Thoracic aorta (tissue), 2 donors: ENCODE measurements around the gene SNX8. TPM values are rescaled to one million over a fixed set of nuclear protein-coding genes. Genes with fewer than 3 reads are reported as not detected.

Experiments
- ATAC-seq: fragments of 150-250 bp; one replicate; pipeline ENCODE4 v1.8.0; 2017; ENCODE audit warnings: low read depth; ENCODE audit not compliant: insufficient number of reproducible peaks, low FRiP score
- DNase-seq: peaks from one replicate; pipeline ENCODE4 v3.0.0-alpha.2; 2020; ENCODE audit warnings: low spot score
- H3K27ac ChIP-seq, 2 donors: fragments of 200-600 bp; sonication (generic); 1 replicate in 1 of 2; 2 replicates in 1 of 2; pipeline ENCODE4 v1.5.1; 2016; ENCODE audit warnings: mild to moderate bottlenecking in 2 of 2, moderate library complexity in 2 of 2
- H3K27me3 ChIP-seq: fragments of 200-600 bp; sonication (generic); replicated peaks from 2 replicates; pipeline ENCODE4 v1.6.0; 2016; ENCODE audit warnings: mild to moderate bottlenecking; ENCODE audit not compliant: insufficient read depth
- H3K36me3 ChIP-seq: fragments of 200-600 bp; sonication (generic); one replicate; pipeline ENCODE4 v1.5.1; 2016
- H3K4me1 ChIP-seq, 2 donors: fragments of 200-600 bp; sonication (generic); 1 replicate in 1 of 2; 2 replicates in 1 of 2; pipeline versions ENCODE4 v1.5.1 to v1.6.0; 2016; ENCODE audit warnings: low read depth in 2 of 2, mild to moderate bottlenecking in 1 of 2; ENCODE audit not compliant: control insufficient read depth in 1 of 2
- H3K4me3 ChIP-seq: fragments of 200-600 bp; sonication (generic); 2 replicates; pipeline ENCODE4 v1.5.1; 2016; ENCODE audit warnings: mild to moderate bottlenecking
- H3K9me3 ChIP-seq: fragments of 200-600 bp; sonication (generic); 2 replicates; pipeline ENCODE4 v1.5.1; 2016
- total RNA-seq, 2 donors: library from RNA; depleted of rRNA; stranded (reverse); fragments of >200 nt; gene quantifications; one replicate each; pipeline versions ENCODE4 v1.1.0 to v1.2.3, GENCODE V29; 2016
- TF ChIP-seq, protein P1 (sequence below): fragments of 200-600 bp; sonication (generic); IDR thresholded peaks from one replicate; pipeline ENCODE4 v1.5.1; 2019; ENCODE audit warnings: antibody characterized with exemption

The SNX8 gene
- total RNA-seq, 2 donors from 2014 or later = 6.5 to 29.6 TPM

DNA sequence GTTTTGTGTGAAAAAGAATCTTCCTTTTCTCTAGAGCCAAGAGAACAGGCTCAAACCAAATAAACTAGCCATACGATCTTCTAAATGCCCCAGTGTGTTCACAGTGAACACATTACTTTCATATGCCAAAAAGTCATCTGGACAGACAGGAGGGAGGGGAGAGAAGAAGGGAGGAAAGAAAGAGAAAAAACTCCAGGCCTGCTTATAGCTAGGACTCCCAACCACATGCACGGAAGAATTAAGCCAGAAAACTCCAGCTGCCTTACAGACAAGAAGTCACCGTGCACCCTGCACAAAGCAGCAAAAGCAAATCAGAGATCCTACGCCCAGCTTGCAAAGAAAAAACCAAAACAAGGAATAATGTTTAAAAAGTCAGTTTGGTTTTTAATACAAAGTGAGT lies 34.3 kb downstream of the SNX8 start:
- peaks cover 6% of the 10 kb centered on the region for H3K36me3 ChIP-seq
- H3K27me3 ChIP-seq = no peaks in the 10 kb centered on the region
- no peak for DNase-seq
- H3K4me3 ChIP-seq = no peak overlapping the region
- TF ChIP-seq, protein P1, sequence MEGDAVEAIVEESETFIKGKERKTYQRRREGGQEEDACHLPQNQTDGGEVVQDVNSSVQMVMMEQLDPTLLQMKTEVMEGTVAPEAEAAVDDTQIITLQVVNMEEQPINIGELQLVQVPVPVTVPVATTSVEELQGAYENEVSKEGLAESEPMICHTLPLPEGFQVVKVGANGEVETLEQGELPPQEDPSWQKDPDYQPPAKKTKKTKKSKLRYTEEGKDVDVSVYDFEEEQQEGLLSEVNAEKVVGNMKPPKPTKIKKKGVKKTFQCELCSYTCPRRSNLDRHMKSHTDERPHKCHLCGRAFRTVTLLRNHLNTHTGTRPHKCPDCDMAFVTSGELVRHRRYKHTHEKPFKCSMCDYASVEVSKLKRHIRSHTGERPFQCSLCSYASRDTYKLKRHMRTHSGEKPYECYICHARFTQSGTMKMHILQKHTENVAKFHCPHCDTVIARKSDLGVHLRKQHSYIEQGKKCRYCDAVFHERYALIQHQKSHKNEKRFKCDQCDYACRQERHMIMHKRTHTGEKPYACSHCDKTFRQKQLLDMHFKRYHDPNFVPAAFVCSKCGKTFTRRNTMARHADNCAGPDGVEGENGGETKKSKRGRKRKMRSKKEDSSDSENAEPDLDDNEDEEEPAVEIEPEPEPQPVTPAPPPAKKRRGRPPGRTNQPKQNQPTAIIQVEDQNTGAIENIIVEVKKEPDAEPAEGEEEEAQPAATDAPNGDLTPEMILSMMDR = no peak
- H3K9me3 ChIP-seq = no peaks in the 10 kb centered on the region
- no peak overlapping the region for H3K27ac ChIP-seq
- ATAC-seq = no peak
- H3K4me1 ChIP-seq = no peaks in the 10 kb centered on the region

DNA sequence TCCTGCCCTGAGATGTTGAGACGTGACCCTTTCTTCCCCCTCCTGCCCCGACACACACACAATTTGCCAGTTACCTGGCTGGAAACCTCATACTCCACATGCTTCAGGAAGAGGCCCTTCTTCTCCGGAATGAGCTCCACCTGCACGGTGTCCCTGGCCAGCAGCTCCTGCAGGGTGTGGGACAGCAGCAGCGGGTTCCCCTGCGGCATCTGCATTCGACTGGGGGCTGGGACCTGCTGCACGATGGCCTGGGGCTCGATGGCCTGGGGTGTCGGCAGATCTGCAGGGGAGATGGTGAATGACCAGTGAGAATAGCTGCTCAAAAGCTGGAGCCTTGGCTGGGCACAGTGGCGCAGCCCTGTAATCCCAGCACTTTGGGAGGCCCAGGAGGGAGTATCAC lies 36.2 kb downstream of the SNX8 start:
- no peaks in the 10 kb centered on the region for H3K9me3 ChIP-seq
- TF ChIP-seq, protein P1 = no peak
- H3K27ac ChIP-seq = no peak overlapping the region

DNA sequence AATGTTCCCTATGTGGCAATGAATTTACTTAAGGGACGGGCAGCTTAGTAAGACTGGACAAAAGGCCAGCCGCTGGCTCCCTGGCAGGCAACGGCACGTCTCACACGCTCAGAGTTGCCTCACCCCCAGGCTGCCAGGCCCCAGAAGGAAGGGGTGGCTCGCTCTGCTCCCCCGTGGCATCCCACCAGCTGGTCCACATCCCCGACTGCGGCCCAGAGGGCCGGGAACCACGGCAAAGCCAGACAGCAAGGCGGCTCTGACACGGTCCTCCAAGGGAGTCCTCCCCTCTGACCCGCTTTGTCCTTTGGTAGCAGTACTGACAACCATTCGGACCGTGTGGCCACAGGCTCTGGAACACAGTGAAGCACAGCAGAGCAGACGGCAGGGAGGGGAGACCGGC lies 38.1 kb downstream of the SNX8 start:
- Histone ChIP-seq H3K4me1 (no peaks in the 10 kb centered on the region), H3K27me3 (no peaks in the 10 kb centered on the region), H3K9me3 (no peaks in the 10 kb centered on the region), H3K27ac (no peak overlapping the region), H3K4me3 (no peak overlapping the region), H3K36me3 (peaks cover 12% of the 10 kb centered on the region)
- ATAC-seq = no peak
- TF ChIP-seq, protein P1 = no peak
- DNase-seq = no peak

More for the DNA sequence above, 36.2 kb downstream of the SNX8 start:
- H3K36me3 ChIP-seq = peaks cover 6% of the 10 kb centered on the region
- DNase-seq (no peak), ATAC-seq (no peak)
- no peaks in the 10 kb centered on the region for H3K27me3 ChIP-seq
- H3K4me3 ChIP-seq = no peak overlapping the region
- no peaks in the 10 kb centered on the region for H3K4me1 ChIP-seq

DNA sequence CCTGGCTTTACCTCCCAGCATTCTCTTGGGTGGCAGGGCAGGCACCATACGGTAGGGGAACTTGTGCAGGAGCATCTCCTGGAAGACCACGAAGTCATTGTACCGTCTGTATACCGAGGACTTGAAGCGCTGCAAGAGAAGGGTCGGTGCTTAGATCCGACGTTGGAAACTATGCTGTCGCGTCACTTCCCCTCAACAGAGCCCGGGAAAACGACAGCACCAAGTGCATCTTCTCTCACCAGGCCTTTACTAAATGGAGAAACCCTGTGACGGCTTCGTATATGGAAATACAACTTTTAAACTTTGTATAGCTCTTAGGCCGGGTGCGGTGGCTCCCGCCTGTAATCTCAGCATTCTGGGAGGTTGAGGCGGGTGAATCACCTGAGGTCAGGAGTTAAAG lies 39.1 kb downstream of the SNX8 start:
- H3K27me3 ChIP-seq = no peaks in the 10 kb centered on the region
- ATAC-seq = no peak
- no peak overlapping the region for H3K27ac ChIP-seq
- no peaks in the 10 kb centered on the region for H3K9me3 ChIP-seq
- H3K4me3 ChIP-seq = no peak overlapping the region
- peaks cover 15% of the 10 kb centered on the region for H3K36me3 ChIP-seq
- H3K4me1 ChIP-seq = no peaks in the 10 kb centered on the region
- DNase-seq = no peak
- TF ChIP-seq, protein P1 = no peak

DNA sequence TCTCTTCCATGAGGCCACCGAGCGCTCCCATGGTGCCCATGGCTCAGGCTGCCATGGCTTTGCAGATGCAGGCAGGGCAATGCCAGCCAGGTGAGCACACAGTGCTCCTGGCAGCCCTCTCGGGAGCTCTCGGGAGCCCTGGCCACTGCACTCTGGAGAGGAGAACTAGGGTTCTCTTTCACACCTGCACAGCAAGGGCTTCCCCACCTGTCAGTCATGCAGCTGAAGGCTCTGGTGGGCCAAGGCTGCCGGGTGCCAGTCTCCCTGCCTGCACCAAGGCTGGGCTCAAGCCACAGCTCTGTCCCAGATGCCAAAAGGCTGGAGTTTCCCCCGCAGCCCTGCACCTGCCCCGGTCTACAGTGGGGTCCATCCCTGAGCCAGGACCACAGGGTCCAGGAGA lies 39.6 kb downstream of the SNX8 start:
- DNase-seq (no peak), ATAC-seq (no peak)
- Histone ChIP-seq H3K27ac (no peak overlapping the region), H3K27me3 (no peaks in the 10 kb centered on the region), H3K4me3 (no peak overlapping the region), H3K9me3 (no peaks in the 10 kb centered on the region), H3K4me1 (no peaks in the 10 kb centered on the region), H3K36me3 (peaks cover 15% of the 10 kb centered on the region)
- TF ChIP-seq, protein P1 = no peak
